IPS-NIHi7 (cell line): ENCODE results near the gene ACSF3.

ENCODE experiments used
- DNase-seq: peaks from one replicate; pipeline ENCODE4 v3.0.0; 2012; ENCODE audit warnings: mixed read lengths; ENCODE audit errors: extremely low spot score

ACSF3 gene

GRCh38 chr16:89145406-89146161, 51.9 kb downstream of the ACSF3 start:
- no peak for DNase-seq

- DNase-seq: no peak
Measured at GRCh38 chr16:89146211-89147005, 52.8 kb downstream of the ACSF3 start.

GRCh38 chr16:89147085-89147817, 53.6 kb downstream of the ACSF3 start:
- no peak for DNase-seq

- no peak for DNase-seq
Measured at GRCh38 chr16:89149386-89149785, 55.7 kb downstream of the ACSF3 start.

GRCh38 chr16:89150090-89150835, 56.6 kb downstream of the ACSF3 start:
- DNase-seq: no peak

- DNase-seq: no peak
Measured at GRCh38 chr16:89150981-89151380, 57.3 kb downstream of the ACSF3 start.

GRCh38 chr16:89152831-89153700, 59.4 kb downstream of the ACSF3 start:
- no peak for DNase-seq

GRCh38 chr16:89153848-89154271, 60.2 kb downstream of the ACSF3 start:
- DNase-seq: no peak

GRCh38 chr16:89154390-89155183, 60.9 kb downstream of the ACSF3 start:
- DNase-seq: no peak

- DNase-seq: no peak
Measured at GRCh38 chr16:89155184-89155679, 61.6 kb downstream of the ACSF3 start.

- DNase-seq: no peak
Measured at GRCh38 chr16:89155851-89156739, 62.4 kb downstream of the ACSF3 start.

- DNase-seq: no peak
Measured at GRCh38 chr16:89156740-89157645, 63.3 kb downstream of the ACSF3 start.

- no peak for DNase-seq
Measured at GRCh38 chr16:89157778-89158177, 64.1 kb downstream of the ACSF3 start.

GRCh38 chr16:89159066-89159849, 65.6 kb downstream of the ACSF3 start:
- DNase-seq: no peak

GRCh38 chr16:89159850-89160354, 66.2 kb downstream of the ACSF3 start:
- DNase-seq: no peak

GRCh38 chr16:89160977-89161701, 67.5 kb downstream of the ACSF3 start:
- DNase-seq: no peak
